ENCODE measurements around the gene UGT1A10.

UGT1A10 gene

GRCh38 chr2:233799716-233800115 lies 163.5 kb downstream of the UGT1A10 start:
- no peak overlapping the region for H3K27ac ChIP-seq (replicated peaks)
- no peak for DNase-seq (ENCODE audit: low read depth in 1 of 2, low spot score in 1 of 2)
- H3K4me3 ChIP-seq (replicated peaks; ENCODE audit: insufficient read depth, low read length): no peak overlapping the region
- TF ChIP-seq REST (IDR thresholded peaks at IDR 0.05; ENCODE audit: insufficient replicate concordance, low read depth) (no peak), CTCF (IDR thresholded peaks at IDR 0.05; ENCODE audit: insufficient read depth, low read length) (no peak), SPI1 (IDR thresholded peaks at IDR 0.05; ENCODE audit: borderline replicate concordance, low read depth) (no peak), GABPA (IDR thresholded peaks at IDR 0.05; ENCODE audit: low read depth) (no peak), POLR2AphosphoS5 (IDR thresholded peaks at IDR 0.05; ENCODE audit: low read depth) (no peak)
- H3K27me3 ChIP-seq (ENCODE audit: insufficient read depth, poor library complexity, severe bottlenecking): no peaks in the 10 kb centered on the region

- no peak for DNase-seq (ENCODE audit: low read depth in 1 of 2, low spot score in 1 of 2)
- H3K27ac ChIP-seq (replicated peaks): no peak overlapping the region
- no peak overlapping the region for H3K4me3 ChIP-seq (replicated peaks; ENCODE audit: insufficient read depth, low read length)
- H3K27me3 ChIP-seq (ENCODE audit: insufficient read depth, poor library complexity, severe bottlenecking): no peaks in the 10 kb centered on the region
- TF ChIP-seq POLR2AphosphoS5 (IDR thresholded peaks at IDR 0.05; ENCODE audit: low read depth) (no peak), CTCF (IDR thresholded peaks at IDR 0.05; ENCODE audit: insufficient read depth, low read length) (no peak), GABPA (IDR thresholded peaks at IDR 0.05; ENCODE audit: low read depth) (no peak), SPI1 (IDR thresholded peaks at IDR 0.05; ENCODE audit: borderline replicate concordance, low read depth) (no peak), REST (IDR thresholded peaks at IDR 0.05; ENCODE audit: insufficient replicate concordance, low read depth) (no peak)
Observed at GRCh38 chr2:233800208-233800607, 164.0 kb downstream of the UGT1A10 start.

- TF ChIP-seq GABPA (IDR thresholded peaks at IDR 0.05; ENCODE audit: low read depth) (no peak), REST (IDR thresholded peaks at IDR 0.05; ENCODE audit: insufficient replicate concordance, low read depth) (no peak), SPI1 (IDR thresholded peaks at IDR 0.05; ENCODE audit: borderline replicate concordance, low read depth) (peak; percentile 25; the same call in 1 of the 2 replicates)
- H3K4me3 ChIP-seq (replicated peaks; ENCODE audit: insufficient read depth, low read length): no peak overlapping the region
- no peak overlapping the region for H3K27ac ChIP-seq (replicated peaks)
- no peaks in the 10 kb centered on the region for H3K27me3 ChIP-seq (ENCODE audit: insufficient read depth, poor library complexity, severe bottlenecking)
- DNase-seq (ENCODE audit: low read depth in 1 of 2, low spot score in 1 of 2): no peak
Observed at GRCh38 chr2:233801357-233802131, 165.3 kb downstream of the UGT1A10 start.

All from HL-60 (cell line).